HepG2 (cell line): ENCODE data around the gene ZFX. TPM values are rescaled to one million over a fixed set of nuclear protein-coding genes. Genes with fewer than 3 reads are reported as not detected.

Experiments
- AGO2 ChIP-seq: fragments of 200-400 bp; formaldehyde crosslinking; optimal IDR thresholded peaks from 2 replicates; pipeline ENCODE3; 2017; ENCODE audit warnings: mild to moderate bottlenecking, low read depth, low read length, moderate library complexity
- CCDC6 ChIP-seq: sonication (generic); formaldehyde crosslinking; IDR thresholded peaks from 2 replicates; pipeline ENCODE4 v1.8.1; 2022; ENCODE audit warnings: mild to moderate bottlenecking, missing genetic modification reagents, moderate library complexity
- FOXJ3 ChIP-seq: sonication (generic); formaldehyde crosslinking; IDR thresholded peaks from 2 replicates; pipeline ENCODE4 v1.4.0; 2020; ENCODE audit warnings: missing genetic modification reagents, mild to moderate bottlenecking, borderline replicate concordance
- GATAD1 ChIP-seq: IDR thresholded peaks from 2 replicates; pipeline ENCODE4 v1.6.1; 2016; ENCODE audit warnings: missing genetic modification reagents, missing compliant biosample characterization
- HCFC1 ChIP-seq: fragments of 150-350 bp; IDR thresholded peaks from 2 replicates; pipeline ENCODE4 v1.6.1; 2014; ENCODE audit warnings: low read depth, low read length
- HNRNPLL ChIP-seq: fragments of 200-400 bp; formaldehyde crosslinking; IDR thresholded peaks from 2 replicates; pipeline ENCODE4 v1.6.1; 2017; ENCODE audit warnings: mild to moderate bottlenecking, low read depth, low read length; ENCODE audit not compliant: poor library complexity, severe bottlenecking
- KMT2A ChIP-seq: sonication (generic); formaldehyde crosslinking; IDR thresholded peaks from 2 replicates; pipeline ENCODE4 v1.4.0; 2020; ENCODE audit warnings: missing genetic modification reagents
- MAF1 ChIP-seq: sonication (generic); formaldehyde crosslinking; IDR thresholded peaks from 2 replicates; pipeline ENCODE4 v1.5.0; 2020; ENCODE audit warnings: missing genetic modification reagents, borderline replicate concordance
- NFATC3 ChIP-seq: sonication (generic); formaldehyde crosslinking; IDR thresholded peaks from 2 replicates; pipeline ENCODE4 v1.5.1; 2020; ENCODE audit warnings: mild to moderate bottlenecking, missing genetic modification reagents
- NR2F2 ChIP-seq: IDR thresholded peaks from 2 replicates; pipeline ENCODE4 v1.6.1; 2012; ENCODE audit warnings: low read depth, inconsistent platforms, borderline replicate concordance
- RBAK ChIP-seq: sonication (generic); formaldehyde crosslinking; IDR thresholded peaks from 2 replicates; pipeline ENCODE4 v1.5.1; 2020; ENCODE audit warnings: mild to moderate bottlenecking, missing genetic modification reagents
- RFX5 ChIP-seq: IDR thresholded peaks from 2 replicates; pipeline ENCODE4 v1.6.1; 2011; ENCODE audit warnings: low read depth, low read length, improper control_type of control experiment
- RFXAP ChIP-seq: sonication (generic); formaldehyde crosslinking; IDR thresholded peaks from 2 replicates; pipeline ENCODE4 v1.4.0; 2020; ENCODE audit warnings: missing genetic modification reagents, borderline replicate concordance
- TBL1XR1 ChIP-seq: fragments of 150-350 bp; IDR thresholded peaks from 2 replicates; pipeline ENCODE4 v1.6.1; 2014; ENCODE audit warnings: borderline replicate concordance, low read length; ENCODE audit not compliant: partially characterized antibody
- YY1 ChIP-seq: IDR thresholded peaks from 2 replicates; pipeline ENCODE4 v1.6.1; 2011; ENCODE audit warnings: low read length, low read depth, moderate library complexity, mild to moderate bottlenecking; ENCODE audit not compliant: insufficient read depth, insufficient replicate concordance
- ZIK1 ChIP-seq: sonication (generic); formaldehyde crosslinking; IDR thresholded peaks from 2 replicates; pipeline ENCODE4 v1.5.0; 2020; ENCODE audit warnings: mild to moderate bottlenecking, low read depth, missing genetic modification reagents, borderline replicate concordance
- ZMYM3 ChIP-seq: sonication (generic); formaldehyde crosslinking; IDR thresholded peaks from 2 replicates; pipeline ENCODE4 v1.5.1; 2020; ENCODE audit warnings: mild to moderate bottlenecking, missing genetic modification reagents
- ZNF331 ChIP-seq: sonication (generic); formaldehyde crosslinking; IDR thresholded peaks from 2 replicates; pipeline ENCODE4 v1.4.0; 2020; ENCODE audit warnings: missing genetic modification reagents
- ZNF543 ChIP-seq: sonication (generic); formaldehyde crosslinking; IDR thresholded peaks from 2 replicates; pipeline ENCODE4 v1.4.0; 2020; ENCODE audit warnings: mild to moderate bottlenecking, missing genetic modification reagents
- ZNF558 ChIP-seq: sonication (generic); formaldehyde crosslinking; IDR thresholded peaks from 2 replicates; pipeline ENCODE4 v1.9.0; 2022; ENCODE audit warnings: mild to moderate bottlenecking, missing genetic modification reagents, borderline replicate concordance
- ZNF589 ChIP-seq: sonication (generic); formaldehyde crosslinking; conservative IDR thresholded peaks from 2 replicates; pipeline ENCODE4 v1.8.0; 2022; ENCODE audit warnings: mild to moderate bottlenecking, moderate library complexity, missing genetic modification reagents
- ZNF772 ChIP-seq: sonication (generic); formaldehyde crosslinking; IDR thresholded peaks from 2 replicates; pipeline ENCODE4 v1.5.0; 2020; ENCODE audit warnings: mild to moderate bottlenecking, missing genetic modification reagents
- ZSCAN12 ChIP-seq: sonication (generic); formaldehyde crosslinking; IDR thresholded peaks from 2 replicates; pipeline ENCODE4 v1.9.0; 2021; ENCODE audit warnings: mild to moderate bottlenecking, missing genetic modification reagents
- ZSCAN25 ChIP-seq: sonication (generic); formaldehyde crosslinking; IDR thresholded peaks from 2 replicates; pipeline ENCODE4 v1.8.0; 2022; ENCODE audit warnings: mild to moderate bottlenecking, missing genetic modification reagents
- polyA plus RNA-seq, 8 experiments: library from polyadenylated mRNA; depleted of rRNA in 3 of 8; stranded (reverse) in 7 of 8; unstranded in 1 of 8; fragments of >200 nt; fragmentation: Illumina TruSeq in 4 of 8; extraction: Trizol in 4 of 8; gene quantifications; 2 replicates each; pipeline versions ENCODE4 v1.2.1 to v1.2.3, GENCODE V29; 2011 to 2016; ENCODE audit warnings: low read depth in 4 of 8, missing spikeins in 1 of 8, mixed read lengths in 1 of 8; ENCODE audit not compliant: insufficient read depth in 1 of 8
- total RNA-seq, 5 experiments: library from RNA; depleted of rRNA; stranded (reverse); fragments of >200 nt; fragmentation: Illumina TruSeq; extraction: Trizol; gene quantifications; 2 replicates each; pipeline ENCODE4 v1.2.3, GENCODE V29; 2016; ENCODE audit warnings: low read depth in 1 of 5
- TF ChIP-seq, protein P1 (sequence below): IDR thresholded peaks from 2 replicates; pipeline ENCODE4 v1.6.1; 2016
- TF ChIP-seq, protein P2 (sequence below): sonication (generic); formaldehyde crosslinking; conservative IDR thresholded peaks from 2 replicates; pipeline ENCODE4 v1.8.0; 2022; ENCODE audit warnings: mild to moderate bottlenecking, moderate library complexity, missing genetic modification reagents
- TF ChIP-seq, protein P3 (sequence below): sonication (generic); formaldehyde crosslinking; conservative IDR thresholded peaks from 2 replicates; pipeline ENCODE4 v1.4.0; 2020; ENCODE audit warnings: missing genetic modification reagents

ZFX gene
- total and polyA plus RNA-seq, 2 of the 13 experiments (the other 11 are each of a cell fraction or from before 2014, with no cell fraction given) = 13.8 to 37.3 TPM

DNA sequence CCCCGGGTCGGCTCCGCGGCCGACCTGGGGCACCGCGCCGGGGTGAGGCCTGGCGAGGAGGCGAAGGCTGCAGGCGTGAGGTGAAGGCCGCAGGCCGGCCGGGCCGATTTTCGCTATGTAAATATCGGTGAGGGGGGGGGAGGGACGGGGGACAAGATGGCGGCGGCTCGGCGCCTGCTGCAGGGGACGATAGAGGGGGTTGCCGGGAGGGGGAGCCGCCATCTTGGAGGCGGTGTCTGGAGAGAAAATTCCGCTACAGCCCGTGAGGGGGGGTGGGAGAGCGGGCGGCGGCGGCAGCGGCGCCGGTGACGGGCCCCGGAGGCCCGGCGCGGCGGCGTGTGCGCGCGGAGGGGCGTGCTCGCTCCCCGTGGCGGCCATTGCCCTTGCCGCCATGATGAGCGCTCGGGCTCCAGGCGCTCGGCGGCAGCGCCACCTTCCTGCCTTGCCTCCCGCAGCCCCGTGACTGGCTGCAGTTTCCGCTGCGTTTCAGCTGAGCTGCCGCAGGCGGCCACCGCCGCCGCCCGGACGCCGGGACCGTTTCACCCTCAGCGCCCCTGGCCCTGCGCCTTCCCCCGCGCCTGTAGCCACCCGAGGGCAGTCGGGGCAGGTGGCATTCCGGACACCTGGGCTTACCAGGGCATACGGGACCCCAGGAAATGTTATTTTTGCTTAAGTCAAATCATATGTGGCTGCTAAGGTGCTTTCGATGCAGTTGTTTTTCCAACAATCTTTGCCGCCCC, 692 bp downstream of the ZFX start (continued):
- TF ChIP-seq ZSCAN25 (CRISPR knock-in tag) = 0 out of 2 replicates have a peak, but pooled peaks have one; percentile 39
- TF ChIP-seq ZSCAN12 (CRISPR knock-in tag) = no peak
- TF ChIP-seq, protein P1, sequence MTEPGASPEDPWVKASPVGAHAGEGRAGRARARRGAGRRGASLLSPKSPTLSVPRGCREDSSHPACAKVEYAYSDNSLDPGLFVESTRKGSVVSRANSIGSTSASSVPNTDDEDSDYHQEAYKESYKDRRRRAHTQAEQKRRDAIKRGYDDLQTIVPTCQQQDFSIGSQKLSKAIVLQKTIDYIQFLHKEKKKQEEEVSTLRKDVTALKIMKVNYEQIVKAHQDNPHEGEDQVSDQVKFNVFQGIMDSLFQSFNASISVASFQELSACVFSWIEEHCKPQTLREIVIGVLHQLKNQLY (CRISPR knock-in tag) = no peak
- TF ChIP-seq ZNF772 (CRISPR knock-in tag) = 0 out of 2 replicates have a peak, but pooled peaks have one; percentile 49
- no peak for TF ChIP-seq TBL1XR1
- peak; percentile 80 for TF ChIP-seq KMT2A (CRISPR knock-in tag)
- no peak for TF ChIP-seq RBAK (CRISPR knock-in tag)
- no peak for TF ChIP-seq ZNF543 (CRISPR knock-in tag)
- peak; percentile 38; the same call in 1 of the 2 replicates for TF ChIP-seq RFXAP (CRISPR knock-in tag)
- TF ChIP-seq ZNF589 (CRISPR knock-in tag) = no peak
- TF ChIP-seq AGO2 = peak; percentile 56
- no peak for TF ChIP-seq RFX5
- TF ChIP-seq CCDC6 = no peak
- TF ChIP-seq GATAD1 (CRISPR knock-in tag) = peak; percentile 34; the same call in 1 of the 2 replicates
- TF ChIP-seq FOXJ3 (CRISPR knock-in tag) = no peak
- 0 out of 2 replicates have a peak, but pooled peaks have one; percentile 21 for TF ChIP-seq ZNF331
- TF ChIP-seq, protein P2, sequence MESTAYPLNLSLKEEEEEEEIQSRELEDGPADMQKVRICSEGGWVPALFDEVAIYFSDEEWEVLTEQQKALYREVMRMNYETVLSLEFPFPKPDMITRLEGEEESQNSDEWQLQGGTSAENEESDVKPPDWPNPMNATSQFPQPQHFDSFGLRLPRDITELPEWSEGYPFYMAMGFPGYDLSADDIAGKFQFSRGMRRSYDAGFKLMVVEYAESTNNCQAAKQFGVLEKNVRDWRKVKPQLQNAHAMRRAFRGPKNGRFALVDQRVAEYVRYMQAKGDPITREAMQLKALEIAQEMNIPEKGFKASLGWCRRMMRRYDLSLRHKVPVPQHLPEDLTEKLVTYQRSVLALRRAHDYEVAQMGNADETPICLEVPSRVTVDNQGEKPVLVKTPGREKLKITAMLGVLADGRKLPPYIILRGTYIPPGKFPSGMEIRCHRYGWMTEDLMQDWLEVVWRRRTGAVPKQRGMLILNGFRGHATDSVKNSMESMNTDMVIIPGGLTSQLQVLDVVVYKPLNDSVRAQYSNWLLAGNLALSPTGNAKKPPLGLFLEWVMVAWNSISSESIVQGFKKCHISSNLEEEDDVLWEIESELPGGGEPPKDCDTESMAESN (CRISPR knock-in tag) = peak; percentile 63; the same call in 1 of the 2 replicates
- TF ChIP-seq, protein P3, sequence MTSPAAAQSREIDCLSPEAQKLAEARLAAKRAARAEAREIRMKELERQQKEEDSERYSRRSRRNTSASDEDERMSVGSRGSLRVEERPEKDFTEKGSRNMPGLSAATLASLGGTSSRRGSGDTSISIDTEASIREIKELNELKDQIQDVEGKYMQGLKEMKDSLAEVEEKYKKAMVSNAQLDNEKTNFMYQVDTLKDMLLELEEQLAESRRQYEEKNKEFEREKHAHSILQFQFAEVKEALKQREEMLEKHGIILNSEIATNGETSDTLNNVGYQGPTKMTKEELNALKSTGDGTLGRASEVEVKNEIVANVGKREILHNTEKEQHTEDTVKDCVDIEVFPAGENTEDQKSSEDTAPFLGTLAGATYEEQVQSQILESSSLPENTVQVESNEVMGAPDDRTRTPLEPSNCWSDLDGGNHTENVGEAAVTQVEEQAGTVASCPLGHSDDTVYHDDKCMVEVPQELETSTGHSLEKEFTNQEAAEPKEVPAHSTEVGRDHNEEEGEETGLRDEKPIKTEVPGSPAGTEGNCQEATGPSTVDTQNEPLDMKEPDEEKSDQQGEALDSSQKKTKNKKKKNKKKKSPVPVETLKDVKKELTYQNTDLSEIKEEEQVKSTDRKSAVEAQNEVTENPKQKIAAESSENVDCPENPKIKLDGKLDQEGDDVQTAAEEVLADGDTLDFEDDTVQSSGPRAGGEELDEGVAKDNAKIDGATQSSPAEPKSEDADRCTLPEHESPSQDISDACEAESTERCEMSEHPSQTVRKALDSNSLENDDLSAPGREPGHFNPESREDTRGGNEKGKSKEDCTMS (CRISPR knock-in tag) = no peak
- no peak for TF ChIP-seq ZIK1 (CRISPR knock-in tag)
- TF ChIP-seq HCFC1 = peak; percentile 9; the same call in 1 of the 2 replicates
- TF ChIP-seq ZNF558 (CRISPR knock-in tag) = no peak
- no peak for TF ChIP-seq MAF1
- TF ChIP-seq YY1 = peak; percentile 97
- TF ChIP-seq HNRNPLL = peak; percentile 58
- no peak for TF ChIP-seq NR2F2
- TF ChIP-seq ZMYM3 (CRISPR knock-in tag) = 0 out of 2 replicates have a peak, but pooled peaks have one; percentile 25
- no peak for TF ChIP-seq NFATC3 (CRISPR knock-in tag)
